DOHH2 (cell line): Measurements from ENCODE around the gene TNFRSF4.

Experiments used
- H3F3A ChIP-seq: fragments of 200-600 bp; sonication (generic), shearing (Covaris generic); 2 replicates; pipeline ENCODE4 v1.6.0; 2016; ENCODE audit warnings: antibody characterized with exemption, mild to moderate bottlenecking; ENCODE audit not compliant: control insufficient read depth, insufficient read depth
- H3K27ac ChIP-seq: fragments of 200-600 bp; sonication (generic); 2 replicates; pipeline ENCODE4 v1.5.1; 2014; ENCODE audit warnings: low read depth, mild to moderate bottlenecking, low read length, moderate library complexity
- H3K27me3 ChIP-seq: fragments of 200-600 bp; sonication (generic); 2 replicates; pipeline ENCODE4 v1.6.1; 2014; ENCODE audit warnings: mild to moderate bottlenecking, low read length, mixed read lengths; ENCODE audit not compliant: control insufficient read depth
- H3K36me3 ChIP-seq: fragments of 200-600 bp; sonication (generic); 2 replicates; pipeline ENCODE4 v1.6.1; 2014; ENCODE audit warnings: mild to moderate bottlenecking, low read length, moderate library complexity, mixed read lengths; ENCODE audit not compliant: control insufficient read depth
- H3K4me1 ChIP-seq: fragments of 200-600 bp; sonication (generic); 2 replicates; pipeline ENCODE4 v1.6.1; 2014; ENCODE audit warnings: mild to moderate bottlenecking, low read length, mixed read lengths; ENCODE audit not compliant: control insufficient read depth
- H3K4me2 ChIP-seq: fragments of 200-600 bp; sonication (generic); 2 replicates; pipeline ENCODE4 v1.6.0; 2014; ENCODE audit warnings: mild to moderate bottlenecking, low read length, moderate library complexity
- H3K4me3 ChIP-seq: fragments of 200-600 bp; sonication (generic); 2 replicates; pipeline ENCODE4 v1.5.1; 2014; ENCODE audit warnings: mild to moderate bottlenecking, low read length, mixed read lengths
- H3K79me2 ChIP-seq: fragments of 200-600 bp; sonication (generic); 2 replicates; pipeline ENCODE4 v1.6.1; 2014; ENCODE audit warnings: mild to moderate bottlenecking, low read length, mixed read lengths; ENCODE audit not compliant: control insufficient read depth
- H3K9me2 ChIP-seq: fragments of 200-600 bp; sonication (generic); replicated peaks from 2 replicates; pipeline ENCODE4 v1.6.1; 2014; ENCODE audit warnings: mild to moderate bottlenecking, low read length, mixed read lengths; ENCODE audit not compliant: control insufficient read depth
- H3K9me3 ChIP-seq: fragments of 200-600 bp; sonication (generic); 2 replicates; pipeline ENCODE4 v1.6.1; 2014; ENCODE audit warnings: antibody characterized with exemption, low read length, mixed read lengths; ENCODE audit not compliant: control insufficient read depth, insufficient read depth
- H4K20me1 ChIP-seq: fragments of 200-600 bp; sonication (generic); 2 replicates; pipeline ENCODE4 v1.6.0; 2014; ENCODE audit warnings: low read depth, mild to moderate bottlenecking, antibody characterized with exemption, low read length, moderate library complexity; ENCODE audit not compliant: control insufficient read depth, insufficient read depth
- CTCF ChIP-seq: fragments of 200-600 bp; sonication (generic); IDR thresholded peaks from one replicate; pipeline ENCODE4 v1.5.1; 2014; ENCODE audit warnings: antibody characterized with exemption, mild to moderate bottlenecking, low read depth, low read length; ENCODE audit not compliant: poor library complexity, severe bottlenecking
- EZH2phosphoT487 ChIP-seq: fragments of 200-600 bp; sonication (generic); IDR thresholded peaks from 2 replicates; pipeline ENCODE4 v1.6.1; 2017; ENCODE audit warnings: borderline replicate concordance, mild to moderate bottlenecking, antibody characterized with exemption, low read length, moderate library complexity, mixed read lengths

TNFRSF4 gene

GRCh38 chr1:1221887-1222574 lies 8.1 kb upstream of the TNFRSF4 start:
- no peak for TF ChIP-seq CTCF
- no peak for TF ChIP-seq EZH2phosphoT487
- Histone ChIP-seq H3K4me3 (no peak overlapping the region), H3K27ac (no peak overlapping the region), H4K20me1 (no peaks in the 10 kb centered on the region), H3K36me3 (peaks cover 70% of the 10 kb centered on the region), H3K9me3 (no peaks in the 10 kb centered on the region), H3K79me2 (peaks cover 28% of the 10 kb centered on the region), H3K27me3 (no peaks in the 10 kb centered on the region), H3F3A (no peaks in the 10 kb centered on the region), H3K4me1 (no peaks in the 10 kb centered on the region), H3K9me2 (no peaks in the 10 kb centered on the region), H3K4me2 (no peak overlapping the region)

GRCh38 chr1:1220197-1220596 lies 6.2 kb upstream of the TNFRSF4 start:
- Histone ChIP-seq H3K4me3 (no peak overlapping the region), H3K9me2 (no peaks in the 10 kb centered on the region), H3K4me2 (no peak overlapping the region), H3F3A (no peaks in the 10 kb centered on the region), H3K9me3 (no peaks in the 10 kb centered on the region), H3K4me1 (peaks cover 3% of the 10 kb centered on the region), H3K27ac (no peak overlapping the region), H3K79me2 (peaks cover 10% of the 10 kb centered on the region), H3K36me3 (peaks cover 56% of the 10 kb centered on the region), H3K27me3 (no peaks in the 10 kb centered on the region), H4K20me1 (no peaks in the 10 kb centered on the region)
- TF ChIP-seq EZH2phosphoT487, result no peak
- no peak for TF ChIP-seq CTCF

GRCh38 chr1:1219341-1219740 lies 5.4 kb upstream of the TNFRSF4 start:
- TF ChIP-seq EZH2phosphoT487 (no peak), CTCF (no peak)
- no peak overlapping the region for H3K4me2 ChIP-seq
- no peaks in the 10 kb centered on the region for H4K20me1 ChIP-seq
- H3K9me3 ChIP-seq, result no peaks in the 10 kb centered on the region
- peaks cover 10% of the 10 kb centered on the region for H3K4me1 ChIP-seq
- no peaks in the 10 kb centered on the region for H3F3A ChIP-seq
- no peak overlapping the region for H3K4me3 ChIP-seq
- H3K9me2 ChIP-seq, result no peaks in the 10 kb centered on the region
- H3K27me3 ChIP-seq, result no peaks in the 10 kb centered on the region
- peaks cover 49% of the 10 kb centered on the region for H3K36me3 ChIP-seq
- no peak overlapping the region for H3K27ac ChIP-seq
- H3K79me2 ChIP-seq, result 0 out of 2 replicates have a peak, but pooled peaks cover 3% of the 10 kb centered on the region
